ENCODE data around the gene LRRK2. TPM values are rescaled to one million over a fixed set of nuclear protein-coding genes. Genes with fewer than 3 reads are reported as not detected.

The LRRK2 gene
- polyA plus RNA-seq, 1 donor (not counting 4 experiments of a cell fraction or from before 2014, with no cell fraction given): 0.25 TPM

- dilution Hi-C loops (cut with MboI; ENCODE audit: extremely low pct_ligation_motif_present, low sequenced_read_pairs): no loop called here
- Histone ChIP-seq H3K79me2 (ENCODE audit: control insufficient read depth, insufficient read depth, low read length) (no peaks in the 10 kb centered on the region), H3K9me1 (ENCODE audit: control insufficient read depth, extremely low read depth, insufficient read depth, low read length) (no peaks in the 10 kb centered on the region), H3K4me1 (ENCODE audit: control insufficient read depth, extremely low read depth, insufficient read depth, low read length) (peaks cover 7% of the 10 kb centered on the region), H3K9ac (ENCODE audit: control insufficient read depth, extremely low read depth, insufficient read depth, low read length) (no peak overlapping the region), H3K9me3 (ENCODE audit: control insufficient read depth, low read depth, low read length) (no peaks in the 10 kb centered on the region), H3K4me3 (ENCODE audit: control insufficient read depth in 2 of 3, extremely low read depth in 1 of 3, insufficient read depth in 2 of 3, low read depth in 1 of 3, low read length in 3 of 3) (no peak overlapping the region), H3K36me3 (ENCODE audit: control insufficient read depth in 2 of 2, extremely low read depth in 1 of 2, insufficient read depth in 2 of 2, low read length in 2 of 2) (no peaks in the 10 kb centered on the region), H3K4me2 (ENCODE audit: control insufficient read depth, extremely low read depth, insufficient read depth, low read depth, low read length) (no peak overlapping the region), H3K27ac (ENCODE audit: control insufficient read depth, insufficient read depth, low read length) (no peak overlapping the region), H2AFZ (ENCODE audit: control insufficient read depth, low read length) (no peak overlapping the region), H3K27me3 (ENCODE audit: control insufficient read depth, extremely low read depth, insufficient read depth, low read length) (no peaks in the 10 kb centered on the region), H4K20me1 (ENCODE audit: control insufficient read depth, extremely low read depth, insufficient read depth, low read length) (no peaks in the 10 kb centered on the region)
- peak; percentile 59 for FAIRE-seq
- DNase-seq (ENCODE audit: low read depth, low spot score): no peak
- TF ChIP-seq CTCF (optimal IDR thresholded peaks at IDR 0.05 in 1 of 3, IDR thresholded peaks at IDR 0.05 in 1 of 3, conservative IDR thresholded peaks at IDR 0.05 in 1 of 3; ENCODE audit: extremely low read depth in 1 of 3, insufficient read depth in 2 of 3, low read length in 3 of 3) (no peak), EZH2 (IDR thresholded peaks at IDR 0.05; ENCODE audit: low read length) (no peak)
Observed at GRCh38 chr12:40215982-40216381, 8.8 kb upstream of the LRRK2 start.

GRCh38 chr12:40216516-40217288, 8.1 kb upstream of the LRRK2 start:
- FAIRE-seq (no peak), DNase-seq (ENCODE audit: low read depth, low spot score) (no peak)
- H3K9me3 ChIP-seq (ENCODE audit: control insufficient read depth, low read depth, low read length): no peaks in the 10 kb centered on the region
- H3K9me1 ChIP-seq (ENCODE audit: control insufficient read depth, extremely low read depth, insufficient read depth, low read length): no peaks in the 10 kb centered on the region
- no peaks in the 10 kb centered on the region for H3K27me3 ChIP-seq (ENCODE audit: control insufficient read depth, extremely low read depth, insufficient read depth, low read length)
- H3K4me2 ChIP-seq (ENCODE audit: control insufficient read depth, extremely low read depth, insufficient read depth, low read depth, low read length): no peak overlapping the region
- dilution Hi-C loops (cut with MboI; ENCODE audit: extremely low pct_ligation_motif_present, low sequenced_read_pairs): no loop called here
- H3K4me1 ChIP-seq (ENCODE audit: control insufficient read depth, extremely low read depth, insufficient read depth, low read length): peaks cover 7% of the 10 kb centered on the region
- no peaks in the 10 kb centered on the region for H3K79me2 ChIP-seq (ENCODE audit: control insufficient read depth, insufficient read depth, low read length)
- no peaks in the 10 kb centered on the region for H4K20me1 ChIP-seq (ENCODE audit: control insufficient read depth, extremely low read depth, insufficient read depth, low read length)
- no peaks in the 10 kb centered on the region for H3K36me3 ChIP-seq (ENCODE audit: control insufficient read depth in 2 of 2, extremely low read depth in 1 of 2, insufficient read depth in 2 of 2, low read length in 2 of 2)
- no peak for TF ChIP-seq CTCF (optimal IDR thresholded peaks at IDR 0.05 in 1 of 3, IDR thresholded peaks at IDR 0.05 in 1 of 3, conservative IDR thresholded peaks at IDR 0.05 in 1 of 3; ENCODE audit: extremely low read depth in 1 of 3, insufficient read depth in 2 of 3, low read length in 3 of 3)
- no peak for TF ChIP-seq EZH2 (IDR thresholded peaks at IDR 0.05; ENCODE audit: low read length)
- H3K9ac ChIP-seq (ENCODE audit: control insufficient read depth, extremely low read depth, insufficient read depth, low read length): no peak overlapping the region
- no peak overlapping the region for H2AFZ ChIP-seq (ENCODE audit: control insufficient read depth, low read length)
- H3K4me3 ChIP-seq (ENCODE audit: control insufficient read depth in 2 of 3, extremely low read depth in 1 of 3, insufficient read depth in 2 of 3, low read depth in 1 of 3, low read length in 3 of 3): no peak overlapping the region
- no peak overlapping the region for H3K27ac ChIP-seq (ENCODE audit: control insufficient read depth, insufficient read depth, low read length)

All from keratinocyte (primary cell).